H9 (cell line): ENCODE measurements around the gene HOXD12. TPM values are rescaled to one million over a fixed set of nuclear protein-coding genes. Genes with fewer than 3 reads are reported as not detected.

Source experiments
- DNase-seq: peaks from one replicate; pipeline ENCODE4 v3.0.0-alpha.2; 2017
- H2AFZ ChIP-seq: one replicate; pipeline ENCODE4 v1.6.1; 2013; ENCODE audit warnings: mild to moderate bottlenecking, low read length, control low read depth, moderate library complexity
- H2AK5ac ChIP-seq: 2 replicates; pipeline ENCODE4 v1.6.1; 2013; ENCODE audit warnings: low read length, control low read depth, mixed read lengths; ENCODE audit not compliant: insufficient read length
- H2BK120ac ChIP-seq: one replicate; pipeline ENCODE4 v1.6.1; 2013; ENCODE audit warnings: low read depth, mild to moderate bottlenecking, low read length, control low read depth, inconsistent platforms; ENCODE audit not compliant: poor library complexity, severe bottlenecking
- H2BK12ac ChIP-seq: 2 replicates; pipeline ENCODE4 v1.6.1; 2013; ENCODE audit warnings: low read length, control low read depth, mixed read lengths, low read depth; ENCODE audit not compliant: insufficient read length
- H2BK15ac ChIP-seq: 2 replicates; pipeline ENCODE4 v1.6.1; 2013; ENCODE audit warnings: low read depth, low read length, control low read depth
- H2BK20ac ChIP-seq: one replicate; pipeline ENCODE4 v1.6.1; 2013; ENCODE audit warnings: low read depth, mild to moderate bottlenecking, low read length, control low read depth, inconsistent platforms; ENCODE audit not compliant: poor library complexity, severe bottlenecking
- H2BK5ac ChIP-seq: 2 replicates; pipeline ENCODE4 v1.6.1; 2013; ENCODE audit warnings: low read length, control low read depth, mixed read lengths; ENCODE audit not compliant: insufficient read length
- H3K14ac ChIP-seq: 2 replicates; pipeline ENCODE4 v1.6.1; 2013; ENCODE audit warnings: low read length, control low read depth; ENCODE audit not compliant: insufficient read depth
- H3K18ac ChIP-seq: 2 replicates; pipeline ENCODE4 v1.6.1; 2013; ENCODE audit warnings: low read depth, mild to moderate bottlenecking, mixed read lengths, low read length, control low read depth; ENCODE audit not compliant: insufficient read length
- H3K23ac ChIP-seq: 2 replicates; pipeline ENCODE4 v1.6.1; 2013; ENCODE audit warnings: low read length, control low read depth, mixed read lengths, low read depth; ENCODE audit not compliant: insufficient read length
- H3K23me2 ChIP-seq: 2 replicates; pipeline ENCODE4 v1.6.1; 2013; ENCODE audit warnings: low read depth, mild to moderate bottlenecking, mixed read lengths, low read length, control low read depth; ENCODE audit not compliant: insufficient read length, poor library complexity, severe bottlenecking
- H3K27ac ChIP-seq: 2 replicates; pipeline ENCODE4 v1.5.1; 2013; ENCODE audit warnings: low read length, control low read depth, mixed read lengths, low read depth; ENCODE audit not compliant: insufficient read length
- H3K27me3 ChIP-seq: 2 replicates; pipeline ENCODE4 v1.6.1; 2013; ENCODE audit warnings: low read length, control low read depth, inconsistent platforms; ENCODE audit not compliant: insufficient read depth
- H3K4ac ChIP-seq: 2 replicates; pipeline ENCODE4 v1.6.1; 2013; ENCODE audit warnings: low read depth, mild to moderate bottlenecking, control low read depth, inconsistent platforms, low read length, moderate library complexity
- H3K4me1 ChIP-seq: 2 replicates; pipeline ENCODE4 v1.6.1; 2013; ENCODE audit warnings: low read length, control low read depth, inconsistent platforms; ENCODE audit not compliant: insufficient read depth
- H3K4me2 ChIP-seq: 2 replicates; pipeline ENCODE4 v1.6.1; 2013; ENCODE audit warnings: low read length, control low read depth, mixed read lengths; ENCODE audit not compliant: insufficient read length, insufficient read depth
- H3K56ac ChIP-seq: 2 replicates; pipeline ENCODE4 v1.6.1; 2013; ENCODE audit warnings: low read depth, mild to moderate bottlenecking, mixed read lengths, low read length, control low read depth; ENCODE audit not compliant: insufficient read length
- H3K79me1 ChIP-seq: 2 replicates; pipeline ENCODE4 v1.6.1; 2013; ENCODE audit warnings: low read depth, mild to moderate bottlenecking, moderate library complexity, low read length, control low read depth, inconsistent platforms; ENCODE audit not compliant: insufficient read depth, poor library complexity, severe bottlenecking
- H3K79me2 ChIP-seq: 2 replicates; pipeline ENCODE4 v1.6.1; 2013; ENCODE audit warnings: low read length, control low read depth, inconsistent platforms; ENCODE audit not compliant: insufficient read depth
- H3K9ac ChIP-seq: 2 replicates; pipeline ENCODE4 v1.6.1; 2013; ENCODE audit warnings: low read length, control low read depth, mixed read lengths; ENCODE audit not compliant: insufficient read length; ENCODE audit errors: extremely low read depth
- H3K9me3 ChIP-seq: one replicate; pipeline ENCODE4 v1.6.1; 2013; ENCODE audit warnings: low read depth, low read length, inconsistent platforms; ENCODE audit not compliant: control insufficient read depth
- H3T11ph ChIP-seq: one replicate; pipeline ENCODE4 v1.6.1; 2013; ENCODE audit warnings: mild to moderate bottlenecking, low read length, control low read depth, inconsistent platforms
- H4K20me1 ChIP-seq: one replicate; pipeline ENCODE4 v1.6.1; 2013; ENCODE audit not compliant: control insufficient read depth, insufficient read length, insufficient read depth
- H4K5ac ChIP-seq: 2 replicates; pipeline ENCODE4 v1.6.1; 2013; ENCODE audit warnings: low read depth, mild to moderate bottlenecking, mixed read lengths, low read length, control low read depth; ENCODE audit not compliant: insufficient read length
- H4K8ac ChIP-seq: replicated peaks from 2 replicates; pipeline ENCODE4 v1.6.1; 2013; ENCODE audit warnings: low read length, control low read depth, mixed read lengths, low read depth; ENCODE audit not compliant: insufficient read length
- H4K91ac ChIP-seq: 2 replicates; pipeline ENCODE4 v1.6.1; 2013; ENCODE audit warnings: low read depth, mild to moderate bottlenecking, moderate library complexity, mixed read lengths, low read length, control low read depth; ENCODE audit not compliant: insufficient read length
- H3K27ac Mint-ChIP-seq, 3 experiments: 2 replicates in 2 of 3; 3 replicates in 1 of 3; pipeline ENCODE4 v1.8.0; 2020 to 2021; ENCODE audit warnings: mixed read lengths in 3 of 3, mild to moderate bottlenecking in 1 of 3, moderate library complexity in 1 of 3
- H3K27me3 Mint-ChIP-seq: 2 replicates; pipeline ENCODE4 v1.8.0; 2021; ENCODE audit warnings: low read depth, mild to moderate bottlenecking, moderate library complexity, mixed read lengths
- H3K36me3 Mint-ChIP-seq, 3 experiments: 2 replicates in 2 of 3; 3 replicates in 1 of 3; pipeline ENCODE4 v1.8.0; 2020 to 2021; ENCODE audit warnings: low read depth in 3 of 3, mixed read lengths in 3 of 3; ENCODE audit not compliant: insufficient read depth in 1 of 3
- H3K4me1 Mint-ChIP-seq, 2 experiments: 2 replicates each; pipeline ENCODE4 v1.8.0; 2020; ENCODE audit warnings: mixed read lengths in 2 of 2
- H3K4me3 Mint-ChIP-seq, 2 experiments: 2 replicates in 1 of 2; 3 replicates in 1 of 2; pipeline ENCODE4 v1.8.0; 2020 to 2021; ENCODE audit warnings: mild to moderate bottlenecking in 2 of 2, mixed read lengths in 2 of 2, moderate library complexity in 1 of 2
- H3K9me3 Mint-ChIP-seq, 2 experiments: 2 replicates in 1 of 2; 3 replicates in 1 of 2; pipeline ENCODE4 v1.8.0; 2020; ENCODE audit warnings: mild to moderate bottlenecking in 2 of 2, mixed read lengths in 2 of 2, moderate library complexity in 1 of 2
- WGBS: extraction: QIAGEN DNeasy Blood & Tissue Kit; methylation state at CpG from one replicate; pipeline ENCODE4 v1.1.7; 2013; ENCODE audit warnings: missing lambda C conversion rate, low lambda C conversion rate, mixed read lengths; ENCODE audit not compliant: insufficient read length; ENCODE audit errors: extremely low coverage; 5-methylcytosine and 5-hydroxymethylcytosine counted together
- total RNA-seq: library from RNA; stranded (reverse); gene quantifications from 2 replicates; pipeline ENCODE4 v1.2.1, GENCODE V29; 2021
- TF ChIP-seq, protein P1 (sequence below): fragments of 200-600 bp; sonication (generic); conservative IDR thresholded peaks from 3 replicates; pipeline ENCODE4 v1.8.0; 2021; ENCODE audit warnings: antibody characterized with exemption, mild to moderate bottlenecking

The HOXD12 gene
- total RNA-seq, 1 experiment from 2014 or later = not detected

DNA sequence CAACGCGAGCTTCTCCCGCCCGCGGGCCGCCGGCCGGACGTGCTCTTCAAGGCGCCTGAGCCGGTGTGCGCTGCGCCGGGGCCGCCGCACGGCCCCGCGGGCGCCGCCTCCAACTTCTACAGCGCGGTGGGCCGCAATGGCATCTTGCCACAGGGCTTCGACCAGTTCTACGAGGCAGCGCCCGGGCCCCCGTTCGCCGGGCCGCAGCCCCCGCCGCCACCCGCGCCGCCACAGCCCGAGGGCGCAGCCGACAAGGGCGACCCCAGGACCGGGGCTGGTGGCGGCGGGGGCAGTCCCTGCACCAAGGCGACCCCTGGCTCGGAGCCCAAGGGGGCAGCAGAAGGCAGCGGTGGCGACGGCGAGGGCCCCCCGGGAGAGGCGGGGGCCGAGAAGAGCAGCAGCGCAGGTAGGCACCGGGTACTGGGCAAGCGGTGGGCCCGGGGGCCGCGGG is 8.2 kb downstream of the HOXD12 start:
- peak; percentile 26 for DNase-seq
- H3K23ac ChIP-seq = no peak overlapping the region

More for the DNA sequence above, 8.2 kb downstream of the HOXD12 start:
- Mint-ChIP-seq H3K27me3 (peaks cover 96% of the 10 kb centered on the region), H3K4me3 (no peak overlapping the region), H3K4me1 (peaks cover 14 to 40% of the 10 kb centered on the region in 2 experiments), H3K27ac (no peak overlapping the region), H3K9me3 (peaks cover 0 to 14% of the 10 kb centered on the region in 2 experiments), H3K36me3 (no peaks in the 10 kb centered on the region; a peak in 2 of 7 replicates)
- no peak overlapping the region for H4K91ac ChIP-seq
- H3K14ac ChIP-seq = no peak overlapping the region
- no peak overlapping the region for H2BK12ac ChIP-seq
- H4K8ac ChIP-seq = no peak overlapping the region
- no peak overlapping the region for H3K4ac ChIP-seq
- TF ChIP-seq, protein P1, sequence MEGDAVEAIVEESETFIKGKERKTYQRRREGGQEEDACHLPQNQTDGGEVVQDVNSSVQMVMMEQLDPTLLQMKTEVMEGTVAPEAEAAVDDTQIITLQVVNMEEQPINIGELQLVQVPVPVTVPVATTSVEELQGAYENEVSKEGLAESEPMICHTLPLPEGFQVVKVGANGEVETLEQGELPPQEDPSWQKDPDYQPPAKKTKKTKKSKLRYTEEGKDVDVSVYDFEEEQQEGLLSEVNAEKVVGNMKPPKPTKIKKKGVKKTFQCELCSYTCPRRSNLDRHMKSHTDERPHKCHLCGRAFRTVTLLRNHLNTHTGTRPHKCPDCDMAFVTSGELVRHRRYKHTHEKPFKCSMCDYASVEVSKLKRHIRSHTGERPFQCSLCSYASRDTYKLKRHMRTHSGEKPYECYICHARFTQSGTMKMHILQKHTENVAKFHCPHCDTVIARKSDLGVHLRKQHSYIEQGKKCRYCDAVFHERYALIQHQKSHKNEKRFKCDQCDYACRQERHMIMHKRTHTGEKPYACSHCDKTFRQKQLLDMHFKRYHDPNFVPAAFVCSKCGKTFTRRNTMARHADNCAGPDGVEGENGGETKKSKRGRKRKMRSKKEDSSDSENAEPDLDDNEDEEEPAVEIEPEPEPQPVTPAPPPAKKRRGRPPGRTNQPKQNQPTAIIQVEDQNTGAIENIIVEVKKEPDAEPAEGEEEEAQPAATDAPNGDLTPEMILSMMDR = no peak
- H3K27me3 ChIP-seq = peaks cover 93% of the 10 kb centered on the region
- H3T11ph ChIP-seq = no peak overlapping the region
- H2BK120ac ChIP-seq = no peak overlapping the region
- no peaks in the 10 kb centered on the region for H3K79me2 ChIP-seq
- no peaks in the 10 kb centered on the region for H4K20me1 ChIP-seq
- H3K9ac ChIP-seq = no peak overlapping the region
- no peaks in the 10 kb centered on the region for H3K9me3 ChIP-seq
- H4K5ac ChIP-seq = no peak overlapping the region
- no peak overlapping the region for H3K56ac ChIP-seq
- WGBS = no CpG with 5 or more reads among the region's 59 CpGs
- H2AFZ ChIP-seq = no peak overlapping the region
- H3K23me2 ChIP-seq = no peaks in the 10 kb centered on the region
- no peak overlapping the region for H2AK5ac ChIP-seq
- H3K4me1 ChIP-seq = no peaks in the 10 kb centered on the region
- H2BK15ac ChIP-seq = no peak overlapping the region
- H3K4me2 ChIP-seq = no peak overlapping the region
- no peak overlapping the region for H2BK5ac ChIP-seq
- H3K79me1 ChIP-seq = no peaks in the 10 kb centered on the region
- H3K27ac ChIP-seq = no peak overlapping the region
- no peak overlapping the region for H3K18ac ChIP-seq
- no peak overlapping the region for H2BK20ac ChIP-seq
